NCI-H774 (cell line): ENCODE results near the gene MICAL3.
"Not testable (repeated sequence)": the region's sequence is repeated elsewhere in the genome, so short reads cannot be mapped to it uniquely, and the experiment has no call there.

Experiments
- DNase-seq: peaks from one replicate; lab custom pipeline; 2025; lab: John Stamatoyannopoulos, UW

MICAL3 gene

GRCh38 chr22:18059094-18059417 lies 34.7 kb upstream of the MICAL3 start:
- no peak for DNase-seq

GRCh38 chr22:18058371-18059093 lies 34.2 kb upstream of the MICAL3 start:
- DNase-seq = no peak

DNA sequence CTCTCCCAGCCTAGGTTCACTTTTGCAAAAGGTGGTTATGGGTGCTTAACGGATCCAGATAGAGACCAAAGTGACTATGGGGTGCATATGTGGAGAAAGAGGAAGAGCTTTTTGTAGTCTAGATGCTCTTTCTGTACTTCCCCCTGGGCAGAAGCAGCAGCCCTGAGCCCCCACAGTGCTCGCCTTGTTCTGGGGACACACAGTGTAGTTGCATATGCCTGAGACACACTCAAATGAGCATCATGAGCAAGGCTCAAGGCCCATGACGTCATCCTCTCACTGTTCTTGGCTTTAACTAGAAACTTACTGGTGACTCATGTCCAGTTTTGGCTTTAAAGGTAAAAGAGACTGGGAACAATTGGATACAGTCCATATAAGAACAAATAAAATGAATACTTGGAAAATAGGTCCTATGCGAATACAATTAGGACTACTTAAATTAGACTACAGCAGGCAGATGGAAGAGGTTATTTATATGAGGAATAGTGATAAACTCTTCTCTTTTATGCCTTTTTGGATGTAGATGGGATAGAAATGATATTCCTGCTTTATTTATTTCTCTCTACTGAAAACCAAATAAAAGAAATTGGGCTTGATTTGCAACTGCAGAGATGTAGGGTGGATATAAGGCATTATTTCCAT lies 33.3 kb upstream of the MICAL3 start:
- DNase-seq = no peak

- no peak for DNase-seq
Observed at GRCh38 chr22:18056807-18057474, 32.6 kb upstream of the MICAL3 start.

DNA sequence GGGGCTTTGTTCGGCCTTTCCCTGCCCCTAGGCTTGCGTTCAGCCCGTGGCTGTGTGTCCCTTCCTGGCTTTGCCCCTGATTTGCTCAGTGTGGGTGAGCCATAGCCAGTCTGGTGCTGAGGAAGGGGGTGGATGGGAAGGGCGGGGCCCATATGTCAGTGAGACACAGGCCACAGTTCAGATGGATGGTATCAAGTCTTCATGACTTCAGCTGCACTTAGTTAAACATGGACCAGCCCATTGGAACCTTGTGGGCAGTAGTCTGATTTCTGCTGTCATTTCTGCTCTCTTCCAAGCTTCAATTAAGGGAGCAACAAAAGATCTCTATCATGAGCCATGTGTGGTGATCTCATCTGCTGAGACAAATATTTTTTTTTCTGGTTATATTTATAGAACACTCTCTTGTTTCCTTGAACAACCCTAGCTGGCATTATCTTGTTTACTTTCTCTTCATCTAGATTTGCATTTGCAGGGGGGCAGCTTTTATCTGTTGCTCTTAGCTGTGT lies 31.9 kb upstream of the MICAL3 start:
- peak; percentile 55 for DNase-seq

DNA sequence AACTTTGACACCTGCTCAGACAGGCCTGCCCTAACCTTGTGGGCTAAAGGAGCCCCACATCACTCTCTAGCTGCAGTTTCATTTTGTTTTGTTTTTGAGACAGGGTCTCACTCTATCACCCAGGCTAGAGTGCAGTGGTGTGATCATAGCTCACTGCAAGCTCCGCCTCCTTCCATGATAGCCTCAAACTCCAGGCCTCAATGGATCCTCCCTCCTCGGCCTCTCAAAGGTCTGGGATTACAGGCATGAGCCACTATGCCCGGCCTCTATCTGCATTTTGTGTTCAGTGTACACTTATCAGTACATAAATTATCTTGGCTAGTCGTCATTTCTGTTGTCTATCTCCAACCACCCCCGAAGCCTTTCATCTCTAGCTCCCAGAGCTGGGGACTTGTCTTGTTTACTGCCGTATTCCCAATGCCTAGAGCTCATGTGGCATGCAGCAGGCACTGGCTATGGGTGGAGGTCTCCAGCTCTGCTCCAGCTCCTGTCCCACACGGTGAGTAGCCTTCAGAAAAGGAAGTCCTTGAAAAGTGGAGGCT lies 31.3 kb upstream of the MICAL3 start:
- DNase-seq = no peak

GRCh38 chr22:18053216-18053946 lies 29.0 kb upstream of the MICAL3 start:
- DNase-seq = not testable (repeated sequence)

DNA sequence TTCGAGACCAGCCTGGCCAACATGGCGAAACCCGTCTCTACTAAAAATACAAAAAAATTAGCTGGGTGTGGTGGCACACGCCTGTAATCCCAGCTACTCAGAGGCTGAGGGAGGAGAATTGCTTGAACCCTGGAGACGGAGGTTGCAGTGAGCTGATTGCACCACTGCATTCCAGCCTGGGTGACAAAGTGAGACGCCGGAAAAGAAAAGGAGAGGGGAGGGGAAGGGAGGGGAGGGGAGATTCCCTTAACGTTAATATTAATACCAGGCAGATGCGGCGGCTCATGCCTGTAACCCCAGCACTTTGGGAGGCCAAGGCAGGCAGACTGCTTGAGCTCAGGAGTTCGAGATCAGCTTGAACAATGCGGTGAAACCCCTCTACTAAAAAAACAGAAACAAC lies 26.8 kb upstream of the MICAL3 start:
- DNase-seq = not testable (repeated sequence)

DNA sequence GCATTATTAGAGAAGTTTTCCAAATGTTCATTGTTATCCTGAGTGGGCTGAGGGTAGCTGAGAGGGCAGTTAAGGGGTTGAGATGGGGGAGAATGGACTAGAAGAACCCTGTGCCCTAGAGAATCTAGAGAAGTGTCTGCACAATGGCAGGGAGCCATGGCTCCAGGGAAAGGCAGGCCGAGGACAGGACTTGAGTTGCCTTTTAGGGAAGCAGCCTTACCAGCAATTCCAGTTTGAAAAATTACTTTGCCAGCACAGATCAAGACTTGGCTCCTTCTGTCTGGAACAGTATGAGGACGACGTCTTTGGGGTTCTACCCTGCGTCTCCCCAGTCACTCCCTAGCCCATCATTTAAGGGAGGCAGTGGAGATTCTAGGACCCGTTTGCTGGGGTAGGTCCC lies 25.7 kb upstream of the MICAL3 start:
- DNase-seq = no peak

GRCh38 chr22:18048441-18048898 lies 24.1 kb upstream of the MICAL3 start:
- no peak for DNase-seq

DNA sequence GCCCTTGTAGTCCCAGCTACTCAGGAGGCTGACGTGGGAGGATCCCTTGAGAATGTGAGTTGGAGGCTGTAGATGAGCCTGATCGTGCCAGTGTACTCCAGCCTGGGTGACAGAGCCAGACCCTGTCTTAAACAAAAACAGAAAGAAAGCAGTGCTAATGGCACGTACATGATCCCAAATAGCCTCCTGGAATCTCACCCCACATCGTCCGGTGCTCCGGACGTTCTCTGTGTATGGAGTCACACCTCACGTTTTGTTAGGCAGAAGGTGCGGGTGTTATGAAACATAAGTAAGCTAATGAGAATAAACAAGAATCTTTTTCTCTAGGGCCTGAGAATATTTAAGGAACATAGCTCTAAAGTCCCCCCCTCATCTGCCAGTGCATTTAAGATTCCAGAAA lies 23.7 kb upstream of the MICAL3 start:
- DNase-seq = no peak

GRCh38 chr22:18045794-18046193 lies 21.4 kb upstream of the MICAL3 start:
- DNase-seq = no peak

GRCh38 chr22:18044548-18045271 lies 20.3 kb upstream of the MICAL3 start:
- DNase-seq = peak; percentile 87

DNA sequence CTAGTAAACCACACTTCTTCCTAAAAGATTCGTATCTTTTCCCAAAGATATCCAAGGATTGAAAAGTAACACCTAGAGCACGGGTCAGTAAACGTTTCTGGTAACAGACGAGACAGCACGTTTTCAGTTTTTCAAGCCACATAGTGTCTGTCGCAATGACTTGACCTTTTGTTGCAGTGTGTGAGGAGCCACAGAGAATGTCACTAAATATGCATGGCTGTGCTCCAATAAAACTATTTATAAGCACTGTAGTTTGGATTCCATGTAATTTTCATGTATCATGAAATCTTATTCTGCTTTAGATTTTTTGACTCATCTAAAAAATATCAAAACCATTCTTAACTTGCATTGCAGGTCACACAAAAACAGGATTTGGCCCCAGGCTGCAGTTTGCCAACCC lies 18.3 kb upstream of the MICAL3 start:
- no peak for DNase-seq

DNA sequence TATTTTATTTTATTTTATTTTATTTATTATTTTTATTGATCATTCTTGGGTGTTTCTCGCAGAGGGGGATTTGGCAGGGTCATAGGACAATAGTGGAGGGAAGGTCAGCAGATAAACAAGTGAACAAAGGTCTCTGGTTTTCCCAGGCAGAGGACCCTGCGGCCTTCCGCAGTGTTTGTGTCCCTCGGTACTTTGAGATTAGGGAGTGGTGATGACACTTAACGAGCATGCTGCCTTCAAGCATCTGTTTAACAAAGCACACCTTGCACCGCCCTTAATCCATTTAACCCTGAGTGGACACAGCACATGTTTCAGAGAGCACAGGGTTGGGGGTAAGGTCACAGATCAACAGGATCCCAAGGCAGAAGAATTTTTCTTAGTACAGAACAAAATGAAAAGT lies 16.5 kb upstream of the MICAL3 start:
- not testable (repeated sequence) for DNase-seq

DNA sequence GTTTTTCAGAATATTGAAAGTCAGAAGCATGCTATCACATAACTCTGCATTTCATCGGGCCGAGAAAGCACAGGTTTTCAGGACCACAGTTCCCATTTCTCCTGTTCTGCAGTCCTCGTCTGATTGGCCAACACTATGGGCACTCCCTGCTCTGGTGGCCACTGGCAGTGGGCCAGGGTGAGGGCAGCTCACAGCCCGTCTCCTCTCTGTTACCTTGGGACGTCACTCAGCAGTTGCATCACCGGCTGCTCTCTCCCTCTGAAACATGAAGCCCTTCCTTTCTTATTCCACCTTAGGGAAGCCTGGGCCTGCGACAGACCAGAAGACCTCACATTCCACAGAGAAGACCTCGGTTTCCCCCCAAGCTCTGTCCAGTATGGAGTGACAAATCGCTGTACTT lies 11.4 kb upstream of the MICAL3 start:
- no peak for DNase-seq

GRCh38 chr22:18034076-18034475 lies 9.7 kb upstream of the MICAL3 start:
- no peak for DNase-seq

DNA sequence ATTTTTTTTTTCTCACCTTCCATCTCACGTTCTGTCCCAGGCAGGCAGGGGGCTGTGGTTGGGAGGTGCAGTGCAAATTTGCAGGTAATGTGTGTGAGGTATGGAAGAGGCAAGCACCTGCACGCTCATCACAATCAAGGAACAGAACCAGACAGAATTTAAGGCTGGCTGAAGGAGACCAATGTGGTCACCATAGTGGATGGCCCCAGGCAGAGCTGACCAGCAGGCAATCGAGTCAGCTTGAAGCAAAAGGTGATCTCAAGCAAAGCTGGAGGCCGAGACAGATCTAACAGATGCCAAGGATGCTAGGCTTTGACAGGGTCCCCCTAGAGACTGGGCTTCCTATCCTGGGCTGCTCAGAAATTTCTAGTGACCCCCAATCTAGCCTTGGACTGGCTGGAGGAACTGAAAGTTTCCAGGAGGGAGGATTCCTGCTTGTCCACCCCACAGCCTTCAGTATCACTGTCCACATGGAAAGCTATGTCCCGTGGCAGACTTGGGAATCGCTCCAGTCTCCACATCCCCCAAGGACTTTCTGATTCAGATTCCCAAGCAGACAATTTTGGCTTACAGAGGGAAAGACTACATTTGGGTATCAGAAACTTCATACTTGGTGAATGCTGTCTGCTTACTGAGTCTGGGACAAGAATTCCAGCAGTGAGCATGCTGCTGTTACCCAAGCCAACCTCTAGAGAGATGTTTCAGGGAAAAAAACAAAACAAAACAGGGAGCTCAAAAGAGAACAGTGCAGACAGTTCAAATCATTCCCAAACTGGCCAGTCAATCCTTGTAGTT lies 9.0 kb upstream of the MICAL3 start:
- no peak for DNase-seq

DNA sequence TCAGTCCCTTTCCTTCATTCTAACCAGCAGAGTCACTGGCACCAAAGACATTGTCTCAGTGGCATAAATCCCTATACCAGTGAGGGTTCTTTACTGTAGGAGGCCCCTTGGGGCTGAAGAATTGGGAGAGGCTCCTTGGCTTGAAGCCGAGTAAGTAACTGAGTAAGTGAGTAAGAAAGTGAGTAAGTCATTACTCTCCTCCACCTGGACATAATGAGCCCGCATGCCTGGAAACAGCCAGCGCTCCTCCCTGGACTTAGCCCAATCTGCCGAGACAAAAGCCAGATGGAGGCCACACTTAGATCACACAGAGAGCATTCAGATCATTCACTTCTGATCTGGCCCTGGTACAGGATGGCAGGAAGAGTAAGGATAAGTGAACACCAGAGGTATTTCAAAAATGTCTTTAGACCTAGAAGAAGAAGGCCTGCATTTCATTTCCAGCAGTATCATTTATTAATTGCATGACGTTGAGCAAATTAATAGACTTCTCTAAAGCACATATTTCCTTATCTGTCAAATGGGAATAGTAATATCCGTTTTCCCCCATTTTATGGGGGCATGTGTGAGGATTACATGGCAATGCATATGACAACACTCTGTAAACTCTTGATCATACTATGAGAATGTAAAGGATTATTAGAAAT lies 8.2 kb upstream of the MICAL3 start:
- no peak for DNase-seq
